H1 (cell line): ENCODE data around the gene ELFN1. TPM values are rescaled to one million over a fixed set of nuclear protein-coding genes. Genes with fewer than 3 reads are reported as not detected.

ENCODE experiments used
- ASH2L ChIP-seq: fragments of 200-600, 300-600 bp; sonication (generic); IDR thresholded peaks from one replicate; pipeline ENCODE4 v1.7.1; 2017; ENCODE audit warnings: low read length
- polyA plus RNA-seq, 7 experiments: library from polyadenylated mRNA; depleted of rRNA in 3 of 7; stranded (reverse) in 5 of 7; unstranded in 2 of 7; fragments of >200 nt in 5 of 7; fragments of 200-250 nt in 2 of 7; gene quantifications; 1 replicate in 5 of 7; 2 replicates in 1 of 7; 4 replicates in 1 of 7; pipeline versions ENCODE4 v1.2.1 to v1.2.3, GENCODE V29; 2011 to 2013; ENCODE audit warnings: missing spikeins in 2 of 7, mixed read lengths in 2 of 7
- total RNA-seq: library from RNA; stranded (reverse); fragmentation: NEBNext Ultra II Directional; extraction: Animal tissue kit (Norgen Biotek cat#: 25700); gene quantifications from 2 replicates; pipeline ENCODE4 v1.2.1, GENCODE V29; 2021

Gene ELFN1
- total and polyA plus RNA-seq, 2 of the 8 experiments (the other 6 are each of a cell fraction or from before 2014, with no cell fraction given), result 2.0 to 4.5 TPM

DNA sequence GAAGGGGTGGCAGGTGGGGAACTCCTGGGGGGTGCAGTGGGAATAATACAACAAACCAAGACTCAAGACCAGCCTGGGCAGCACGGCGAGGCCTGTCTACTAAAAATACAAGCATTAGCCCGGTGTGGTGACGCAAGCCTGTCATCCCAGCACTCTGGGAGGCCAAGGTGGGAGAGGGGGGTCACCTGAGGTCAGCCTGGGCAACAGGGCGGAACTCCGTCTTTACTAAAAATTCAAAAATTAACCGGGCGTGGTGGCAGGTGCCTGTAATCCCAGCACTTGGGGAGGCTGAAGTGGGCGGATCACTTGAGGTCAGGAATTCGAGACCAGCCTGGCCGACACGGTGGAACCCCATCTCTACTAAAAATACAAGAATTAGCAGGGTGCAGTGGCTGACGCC is 48.4 kb upstream of the ELFN1 start (continued):
- no peak for TF ChIP-seq ASH2L
